ENCODE measurements around the gene TCF4. TPM values are rescaled to one million over a fixed set of nuclear protein-coding genes. Genes with fewer than 3 reads are reported as not detected.

Gene TCF4
- total RNA-seq, 1 experiment from 2014 or later, result 0.42 TPM

- H3K27ac ChIP-seq (ENCODE audit: low read depth, low read length), result no peak overlapping the region
- RAD21 ChIA-PET (ENCODE audit: low non-redundant PET in 1 of 2, low total read pairs in 2 of 2, uncharacterized antibody in 2 of 2, unreplicated experiment in 2 of 2), result no interaction called here
- no peak overlapping the region for H3K9ac ChIP-seq (ENCODE audit: low read length)
- no peak overlapping the region for H3K4me2 ChIP-seq (ENCODE audit: low read length)
- H4K20me1 ChIP-seq (ENCODE audit: insufficient read depth), result no peaks in the 10 kb centered on the region
- TF ChIP-seq FOSL1 (IDR thresholded peaks at IDR 0.05; ENCODE audit: low read depth), result no peak
- TF ChIP-seq YY1 (IDR thresholded peaks at IDR 0.05; ENCODE audit: extremely low read depth, insufficient replicate concordance, low read depth, low read length), result no peak
- no peak for TF ChIP-seq REST (IDR thresholded peaks at IDR 0.05; ENCODE audit: low read depth)
- no peak for TF ChIP-seq ZNF274 (IDR thresholded peaks at IDR 0.05; ENCODE audit: low read depth, low read length)
- TF ChIP-seq TCF7L2 (IDR thresholded peaks at IDR 0.05; ENCODE audit: borderline replicate concordance, extremely low read depth, insufficient read depth, insufficient read length), result no peak
- no peak for TF ChIP-seq SIN3A (IDR thresholded peaks at IDR 0.05; ENCODE audit: low read depth)
- no peak for TF ChIP-seq EZH2 (IDR thresholded peaks at IDR 0.05)
- no peak for TF ChIP-seq ZBTB33 (IDR thresholded peaks at IDR 0.05; ENCODE audit: extremely low read depth, insufficient replicate concordance, low read length)
- TF ChIP-seq MAX (IDR thresholded peaks at IDR 0.05), result no peak
- TF ChIP-seq ELF1 (IDR thresholded peaks at IDR 0.05; ENCODE audit: borderline replicate concordance, low read depth), result no peak
- TF ChIP-seq POLR2A (IDR thresholded peaks at IDR 0.05; ENCODE audit: borderline replicate concordance, extremely low read depth, insufficient read depth, insufficient read length), result no peak
- CTCF ChIA-PET, result no interaction called here
- H3K27me3 ChIP-seq (ENCODE audit: insufficient read depth, low read length), result peaks cover 12% of the 10 kb centered on the region; the same call in 1 of the 2 replicates
- POLR2A ChIA-PET, result no interaction called here
- H2AFZ ChIP-seq (ENCODE audit: low read depth, low read length, poor library complexity, severe bottlenecking), result no peak overlapping the region
- ATAC-seq, result no peak
- intact Hi-C loops (cut with micrococcal nuclease), result no loop called here
- no peak for DNase-seq (ENCODE audit: low read depth, low spot score)
- H3K9me2 ChIP-seq (ENCODE audit: insufficient read depth), result no peaks in the 10 kb centered on the region
- no peaks in the 10 kb centered on the region for H3K9me3 ChIP-seq (ENCODE audit: control insufficient read depth in 1 of 2, insufficient read depth in 1 of 2, low read depth in 1 of 2, low read length in 2 of 2)
- BruUV-seq (replicated peaks), result no TSS peak
- H3K79me2 ChIP-seq (ENCODE audit: insufficient read depth, low read length), result no peaks in the 10 kb centered on the region
- no peaks in the 10 kb centered on the region for H3K4me1 ChIP-seq (ENCODE audit: control insufficient read depth in 1 of 2, insufficient read depth in 2 of 2, low read length in 2 of 2)
- H3K36me3 ChIP-seq (ENCODE audit: control insufficient read depth in 1 of 2, insufficient read depth in 2 of 2, low read length in 2 of 2), result no peaks in the 10 kb centered on the region
- H3K4me3 ChIP-seq (replicated peaks in 1 of 2; ENCODE audit: low read depth in 1 of 2, low read length in 2 of 2), result no peak overlapping the region
These were observed 347.0 kb downstream of the TCF4 start for GRCh38 chr18:55240978-55241377.
